Liver (tissue), 9 donors: Measurements from ENCODE around the gene IRAK2. TPM values are rescaled to one million over a fixed set of nuclear protein-coding genes. Genes with fewer than 3 reads are reported as not detected.

Experiments used
- DNase-seq: peaks from one replicate; pipeline ENCODE4 v3.0.0-alpha.2; 2017; ENCODE audit warnings: low spot score
- H3K27ac ChIP-seq, 2 donors: one replicate each; pipeline ENCODE4 v1.7.0; 2013; ENCODE audit warnings: inconsistent platforms in 2 of 2, low read length in 2 of 2, control low read depth in 1 of 2, low read depth in 1 of 2, mild to moderate bottlenecking in 1 of 2
- H3K27me3 ChIP-seq, 4 donors: one replicate each; pipeline versions ENCODE4 v1.6.1 to v1.7.0; 2013; ENCODE audit warnings: low read length in 3 of 4, inconsistent platforms in 1 of 4, mild to moderate bottlenecking in 1 of 4, moderate library complexity in 1 of 4; ENCODE audit not compliant: control insufficient read depth in 4 of 4, insufficient read depth in 4 of 4
- H3K36me3 ChIP-seq, 4 donors: one replicate each; pipeline versions ENCODE4 v1.6.1 to v1.7.0; 2013; ENCODE audit warnings: low read length in 3 of 4, mild to moderate bottlenecking in 3 of 4, low read depth in 1 of 4, moderate library complexity in 1 of 4; ENCODE audit not compliant: control insufficient read depth in 4 of 4, insufficient read depth in 3 of 4
- H3K4me1 ChIP-seq, 4 donors: one replicate each; pipeline versions ENCODE4 v1.6.1 to v1.7.0; 2013; ENCODE audit warnings: low read length in 3 of 4, mild to moderate bottlenecking in 3 of 4, moderate library complexity in 1 of 4; ENCODE audit not compliant: control insufficient read depth in 4 of 4, insufficient read depth in 4 of 4
- H3K4me3 ChIP-seq, 3 donors: one replicate each; pipeline versions ENCODE4 v1.6.1 to v1.7.0; 2013; ENCODE audit warnings: low read length in 3 of 3, control low read depth in 1 of 3, low read depth in 1 of 3, mild to moderate bottlenecking in 1 of 3
- H3K9ac ChIP-seq, 2 donors: one replicate each; pipeline ENCODE4 v1.7.0; 2013; ENCODE audit warnings: low read length in 2 of 2, mild to moderate bottlenecking in 2 of 2, moderate library complexity in 2 of 2, control low read depth in 1 of 2, low read depth in 1 of 2
- H3K9me3 ChIP-seq, 4 donors: one replicate each; pipeline versions ENCODE4 v1.6.1 to v1.7.0; 2013; ENCODE audit warnings: low read length in 3 of 4; ENCODE audit not compliant: control insufficient read depth in 4 of 4
- EGR1 ChIP-seq, 2 donors: IDR thresholded peaks; 2 replicates each; pipeline ENCODE4 v1.6.1; 2016 to 2018; ENCODE audit warnings: antibody characterized with exemption in 2 of 2, low read depth in 2 of 2
- FOXA1 ChIP-seq: IDR thresholded peaks from 2 replicates; pipeline ENCODE4 v1.6.1; 2016; ENCODE audit warnings: antibody characterized with exemption
- FOXA2 ChIP-seq: IDR thresholded peaks from 2 replicates; pipeline ENCODE4 v1.6.1; 2016; ENCODE audit warnings: antibody characterized with exemption
- GABPA ChIP-seq, 2 donors: IDR thresholded peaks in 1 of 2; conservative IDR thresholded peaks in 1 of 2; 2 replicates each; pipeline ENCODE4 v1.6.1; 2016; ENCODE audit warnings: antibody characterized with exemption in 2 of 2, mild to moderate bottlenecking in 1 of 2, moderate library complexity in 1 of 2
- HNF4A ChIP-seq, 2 donors: conservative IDR thresholded peaks; 2 replicates each; pipeline ENCODE4 v1.6.1; 2016; ENCODE audit warnings: antibody characterized with exemption in 2 of 2, mild to moderate bottlenecking in 2 of 2
- HNF4G ChIP-seq: IDR thresholded peaks from 2 replicates; pipeline ENCODE4 v1.6.1; 2016; ENCODE audit warnings: antibody characterized with exemption
- JUND ChIP-seq, 2 donors: IDR thresholded peaks; 2 replicates each; pipeline ENCODE4 v1.6.1; 2016; ENCODE audit warnings: antibody characterized with exemption in 2 of 2
- NR2F2 ChIP-seq: IDR thresholded peaks from 2 replicates; pipeline ENCODE4 v1.6.1; 2016; ENCODE audit warnings: antibody characterized with exemption
- RAD21 ChIP-seq, 2 donors: IDR thresholded peaks; 2 replicates each; pipeline ENCODE4 v1.6.1; 2016; ENCODE audit warnings: antibody characterized with exemption in 2 of 2, mild to moderate bottlenecking in 2 of 2
- SP1 ChIP-seq: IDR thresholded peaks from 2 replicates; pipeline ENCODE4 v1.6.1; 2018; ENCODE audit warnings: antibody characterized with exemption, mild to moderate bottlenecking
- TAF1 ChIP-seq: conservative IDR thresholded peaks from 2 replicates; pipeline ENCODE4 v1.6.1; 2016; ENCODE audit warnings: antibody characterized with exemption, mild to moderate bottlenecking
- YY1 ChIP-seq: IDR thresholded peaks from 2 replicates; pipeline ENCODE4 v1.6.1; 2016; ENCODE audit warnings: antibody characterized with exemption, mild to moderate bottlenecking
- WGBS: extraction: QIAGEN DNeasy Blood & Tissue Kit; methylation state at CpG from one replicate; pipeline ENCODE4 v1.1.7; 2013; 5-methylcytosine and 5-hydroxymethylcytosine counted together
- polyA plus RNA-seq, 2 donors: library from polyadenylated mRNA; stranded (reverse) in 1 of 2; unstranded in 1 of 2; fragments of 200-250 nt in 1 of 2; fragments of >200 nt in 1 of 2; fragmentation: Nextera tagmentation in 1 of 2; extraction: Ambion mirVana in 1 of 2; gene quantifications; one replicate each; pipeline versions ENCODE4 v1.2.1 to v1.2.3, GENCODE V29; 2013 to 2015
- total RNA-seq, 2 donors: library from RNA; depleted of rRNA; stranded (reverse); fragments of >200 nt; gene quantifications; one replicate each; pipeline ENCODE4 v1.2.3, GENCODE V29; 2014
- TF ChIP-seq, protein P1 (sequence below): IDR thresholded peaks from 2 replicates; pipeline ENCODE4 v1.6.1; 2016; ENCODE audit warnings: antibody characterized with exemption
- TF ChIP-seq, protein P2 (sequence below): fragments of 150-350 bp; IDR thresholded peaks from 2 replicates; pipeline ENCODE4 v1.5.1; 2017; ENCODE audit warnings: improper control_type of control experiment, low read depth, low read length; ENCODE audit not compliant: missing input control
- TF ChIP-seq, protein P3 (sequence below): IDR thresholded peaks from 2 replicates; pipeline ENCODE4 v1.6.1; 2016; ENCODE audit warnings: antibody characterized with exemption
- donor health status: healthy.
- donor health status: healthy.
- donor health status: healthy.
- donor health status: healthy.
- donor health status: healthy.

The IRAK2 gene
- total and polyA plus RNA-seq, 4 donors = 2.7 to 9.3 (median 5.9) TPM

DNA sequence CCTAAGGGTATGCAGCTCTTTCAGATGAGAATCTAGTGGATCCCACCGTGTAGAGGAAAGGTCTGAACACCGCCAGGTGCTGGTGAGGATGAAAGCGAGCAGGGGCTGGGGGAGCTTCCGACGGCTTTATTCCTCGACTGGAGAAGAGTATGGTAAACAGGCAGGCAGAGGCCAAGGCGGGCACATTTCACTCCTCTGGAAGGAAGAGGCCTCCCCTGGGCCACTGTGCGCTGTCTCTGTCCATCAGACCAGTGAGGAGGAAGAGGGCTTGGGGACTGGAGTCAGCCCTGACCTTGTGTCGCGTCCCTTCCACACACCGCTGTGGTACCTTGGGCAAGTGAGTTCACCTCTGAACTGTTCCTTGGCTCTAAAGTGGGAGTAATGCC lies 123.8 kb downstream of the IRAK2 start:
- H3K4me3 ChIP-seq = no peak overlapping the region
- no peaks in the 10 kb centered on the region for H3K4me1 ChIP-seq
- no peak overlapping the region for H3K9ac ChIP-seq
- WGBS = 96% methylated on average over 11 of the region's 11 CpGs
- no peaks in the 10 kb centered on the region for H3K27me3 ChIP-seq
- TF ChIP-seq EGR1 (IDR thresholded peaks at IDR 0.05; ENCODE audit: low read depth in 2 of 2) (no peak), YY1 (no peak), FOXA2 (no peak), NR2F2 (no peak), SP1 (no peak)
- TF ChIP-seq, protein P1, sequence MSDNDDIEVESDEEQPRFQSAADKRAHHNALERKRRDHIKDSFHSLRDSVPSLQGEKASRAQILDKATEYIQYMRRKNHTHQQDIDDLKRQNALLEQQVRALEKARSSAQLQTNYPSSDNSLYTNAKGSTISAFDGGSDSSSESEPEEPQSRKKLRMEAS = no peak
- H3K9me3 ChIP-seq = no peaks in the 10 kb centered on the region
- no peak overlapping the region for H3K27ac ChIP-seq
- DNase-seq = no peak
- peaks cover 0 to 7% (median 4%) of the 10 kb centered on the region in 4 donors for H3K36me3 ChIP-seq

DNA sequence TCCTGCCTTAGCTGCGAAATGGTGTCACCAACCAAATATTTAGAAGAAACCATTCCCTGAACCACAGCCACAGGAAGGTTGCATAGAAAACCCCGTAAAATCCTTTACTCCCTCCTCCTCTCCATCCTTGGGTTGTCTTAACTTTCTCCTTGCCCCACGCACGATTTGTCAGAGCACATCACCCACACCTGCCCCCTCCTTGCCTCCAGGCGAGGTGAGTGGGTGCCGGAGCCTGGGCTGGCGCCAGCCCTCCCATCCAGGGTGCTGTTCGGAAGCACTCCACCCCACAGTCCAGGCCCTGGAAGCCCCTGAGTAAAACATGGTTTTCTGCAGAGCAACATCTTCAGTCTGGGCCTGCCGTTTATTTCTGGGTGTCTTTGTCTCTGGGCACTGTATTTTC lies 124.4 kb downstream of the IRAK2 start:
- no peaks in the 10 kb centered on the region for H3K4me1 ChIP-seq

DNA sequence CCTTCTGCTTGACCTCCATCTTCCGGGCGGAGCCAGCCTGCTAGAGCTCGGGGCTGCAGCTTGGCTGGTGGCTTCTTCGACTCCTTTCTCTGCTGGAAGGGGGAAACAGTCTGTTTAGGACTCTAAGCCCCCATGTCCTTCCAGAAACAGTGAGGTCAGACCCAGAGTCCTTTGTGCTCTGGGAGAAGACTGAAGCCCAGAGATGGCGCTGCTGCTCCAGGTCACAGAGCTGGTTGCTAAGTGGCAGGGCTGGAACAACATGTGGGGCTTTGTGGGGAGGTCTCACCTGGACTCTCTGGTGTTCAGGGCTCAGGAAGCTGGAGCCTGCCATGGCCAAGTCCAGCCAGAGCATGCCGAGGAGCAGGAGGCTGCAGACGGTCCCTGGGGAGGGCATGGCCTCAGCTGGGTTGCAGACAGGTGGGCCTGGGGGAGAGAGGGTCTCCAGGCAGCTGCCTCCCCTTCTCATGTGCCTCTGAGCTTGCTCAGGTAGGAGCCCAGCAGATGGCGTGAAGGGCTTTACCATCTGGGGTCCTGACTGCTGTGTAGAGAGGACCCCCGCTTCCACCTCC lies 125.2 kb downstream of the IRAK2 start:
- H3K9me3 ChIP-seq = no peaks in the 10 kb centered on the region
- H3K36me3 ChIP-seq = peaks cover 0 to 5% (median 2%) of the 10 kb centered on the region in 4 donors
- H3K4me3 ChIP-seq = no peak overlapping the region
- H3K9ac ChIP-seq = no peak overlapping the region
- 97% methylated on average over 9 of the region's 9 CpGs for WGBS
- H3K27ac ChIP-seq = no peak overlapping the region
- no peaks in the 10 kb centered on the region for H3K27me3 ChIP-seq
- no peak for DNase-seq
- no peaks in the 10 kb centered on the region for H3K4me1 ChIP-seq
- TF ChIP-seq FOXA1 (no peak), RAD21 (IDR thresholded peaks at IDR 0.05) (no peak)

More for the DNA sequence above, 124.4 kb downstream of the IRAK2 start:
- DNase-seq = no peak
- H3K9me3 ChIP-seq = no peaks in the 10 kb centered on the region
- 95% methylated on average over 9 of the region's 9 CpGs for WGBS
- H3K27me3 ChIP-seq = no peaks in the 10 kb centered on the region
- no peak overlapping the region for H3K9ac ChIP-seq
- peaks cover 0 to 5% (median 3%) of the 10 kb centered on the region in 4 donors for H3K36me3 ChIP-seq
- no peak overlapping the region for H3K4me3 ChIP-seq
- TF ChIP-seq, protein P2, sequence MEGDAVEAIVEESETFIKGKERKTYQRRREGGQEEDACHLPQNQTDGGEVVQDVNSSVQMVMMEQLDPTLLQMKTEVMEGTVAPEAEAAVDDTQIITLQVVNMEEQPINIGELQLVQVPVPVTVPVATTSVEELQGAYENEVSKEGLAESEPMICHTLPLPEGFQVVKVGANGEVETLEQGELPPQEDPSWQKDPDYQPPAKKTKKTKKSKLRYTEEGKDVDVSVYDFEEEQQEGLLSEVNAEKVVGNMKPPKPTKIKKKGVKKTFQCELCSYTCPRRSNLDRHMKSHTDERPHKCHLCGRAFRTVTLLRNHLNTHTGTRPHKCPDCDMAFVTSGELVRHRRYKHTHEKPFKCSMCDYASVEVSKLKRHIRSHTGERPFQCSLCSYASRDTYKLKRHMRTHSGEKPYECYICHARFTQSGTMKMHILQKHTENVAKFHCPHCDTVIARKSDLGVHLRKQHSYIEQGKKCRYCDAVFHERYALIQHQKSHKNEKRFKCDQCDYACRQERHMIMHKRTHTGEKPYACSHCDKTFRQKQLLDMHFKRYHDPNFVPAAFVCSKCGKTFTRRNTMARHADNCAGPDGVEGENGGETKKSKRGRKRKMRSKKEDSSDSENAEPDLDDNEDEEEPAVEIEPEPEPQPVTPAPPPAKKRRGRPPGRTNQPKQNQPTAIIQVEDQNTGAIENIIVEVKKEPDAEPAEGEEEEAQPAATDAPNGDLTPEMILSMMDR = no peak
- H3K27ac ChIP-seq = no peak overlapping the region

DNA sequence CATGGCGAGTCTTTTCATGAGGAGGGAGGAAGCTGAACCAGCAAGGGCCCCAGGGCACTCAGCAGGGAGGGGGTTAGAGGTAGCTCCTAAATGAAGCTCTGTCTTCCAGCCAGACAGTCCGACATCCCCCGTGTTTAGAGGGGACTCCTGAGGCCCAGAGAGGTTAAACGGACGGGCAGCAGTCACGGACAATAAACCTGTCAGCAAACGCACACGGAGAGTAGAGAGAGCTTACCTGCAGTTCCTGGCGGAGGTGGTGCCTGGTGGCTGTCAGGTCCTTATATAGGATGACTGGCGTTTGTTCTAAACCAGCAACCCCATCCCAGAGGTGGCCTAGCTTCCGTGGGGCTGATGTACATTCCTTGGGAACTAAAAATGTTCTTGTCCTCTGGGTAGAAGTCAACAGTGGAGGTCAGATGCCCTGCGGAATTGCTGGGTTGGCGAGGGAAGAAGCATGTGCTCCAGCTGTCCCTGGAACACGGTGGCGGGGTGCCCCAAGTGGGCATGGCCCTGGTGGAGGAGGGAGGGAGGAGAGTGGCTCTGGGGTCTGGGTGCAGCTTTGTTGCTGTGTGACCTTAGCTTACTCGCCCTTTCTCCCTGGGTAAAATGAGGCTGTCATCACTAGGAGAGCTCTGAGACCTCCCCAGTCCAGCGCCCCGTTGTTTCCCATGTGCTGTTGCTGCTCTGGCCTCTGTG lies 125.9 kb downstream of the IRAK2 start:
- no peaks in the 10 kb centered on the region for H3K9me3 ChIP-seq
- H3K27ac ChIP-seq = no peak overlapping the region
- TF ChIP-seq HNF4A (conservative IDR thresholded peaks at IDR 0.05) (no peak), GABPA (IDR thresholded peaks at IDR 0.05 in 1 of 2, conservative IDR thresholded peaks at IDR 0.05 in 1 of 2) (no peak), EGR1 (IDR thresholded peaks at IDR 0.05; ENCODE audit: low read depth in 2 of 2) (no peak), FOXA2 (no peak), RAD21 (IDR thresholded peaks at IDR 0.05) (no peak), HNF4G (no peak), JUND (IDR thresholded peaks at IDR 0.05) (no peak), TAF1 (no peak), SP1 (no peak)
- TF ChIP-seq, protein P2 = no peak
- TF ChIP-seq, protein P3, sequence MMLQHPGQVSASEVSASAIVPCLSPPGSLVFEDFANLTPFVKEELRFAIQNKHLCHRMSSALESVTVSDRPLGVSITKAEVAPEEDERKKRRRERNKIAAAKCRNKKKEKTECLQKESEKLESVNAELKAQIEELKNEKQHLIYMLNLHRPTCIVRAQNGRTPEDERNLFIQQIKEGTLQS = no peak
- peaks cover 0 to 5% (median 2%) of the 10 kb centered on the region in 4 donors for H3K36me3 ChIP-seq
- no peak overlapping the region for H3K4me3 ChIP-seq
- 93% methylated on average over 18 of the region's 18 CpGs for WGBS
- no peaks in the 10 kb centered on the region for H3K27me3 ChIP-seq
- DNase-seq = no peak
- H3K9ac ChIP-seq = no peak overlapping the region
- H3K4me1 ChIP-seq = no peaks in the 10 kb centered on the region
